ENCODE results near the gene CORO2B. TPM values are rescaled to one million over a fixed set of nuclear protein-coding genes. Genes with fewer than 3 reads are reported as not detected.

CORO2B gene
- total RNA-seq, 4 donors from 2014 or later, result 0.19 to 2.3 (median 0.22) TPM; not detected in 1

DNA sequence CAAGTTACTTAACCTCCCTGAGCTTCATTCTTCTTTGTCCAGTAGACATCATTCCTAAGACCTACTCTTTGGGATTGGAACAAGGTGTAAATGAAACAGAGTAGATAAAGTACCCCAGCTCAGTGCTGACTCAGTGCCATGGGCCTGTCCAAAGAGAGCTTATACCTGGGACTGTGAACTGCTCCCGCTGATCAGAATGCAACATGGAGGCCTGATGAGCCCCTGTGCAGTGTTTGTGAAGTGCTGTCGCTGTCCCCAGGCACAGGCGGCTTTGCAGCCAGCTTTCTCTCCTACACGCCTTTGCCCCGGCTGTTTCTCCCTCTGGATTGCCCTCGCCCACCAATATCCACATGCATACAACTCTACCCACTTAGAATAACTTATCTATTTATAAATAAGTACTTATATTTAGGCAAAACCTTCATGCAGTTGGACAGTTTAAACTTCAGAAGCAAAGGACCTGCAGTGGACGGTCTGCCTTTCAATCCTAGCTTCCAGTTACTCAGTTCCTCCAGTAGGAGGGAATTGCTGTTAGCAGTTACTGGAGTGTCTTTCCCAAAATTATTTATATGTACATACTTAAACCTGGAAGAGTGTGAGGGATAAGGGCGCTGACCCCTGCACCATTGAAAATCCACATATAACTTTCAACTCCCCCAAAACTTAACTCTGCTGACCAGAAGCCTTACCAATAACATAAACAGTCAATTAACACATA, 80.0 kb downstream of the CORO2B start:
- Histone ChIP-seq H3K4me1 (no peaks in the 10 kb centered on the region), H3K36me3 (no peaks in the 10 kb centered on the region), H3K27ac (no peak overlapping the region), H3K4me3 (no peak overlapping the region), H3K27me3 (peaks cover 0 to 7% (median 0%) of the 10 kb centered on the region in 4 donors), H3K9me3 (no peaks in the 10 kb centered on the region)
- intact Hi-C loops (cut with DNase I), result no loop called here
- TF ChIP-seq POLR2A (IDR thresholded peaks at IDR 0.05), result no peak
- TF ChIP-seq, protein P1, sequence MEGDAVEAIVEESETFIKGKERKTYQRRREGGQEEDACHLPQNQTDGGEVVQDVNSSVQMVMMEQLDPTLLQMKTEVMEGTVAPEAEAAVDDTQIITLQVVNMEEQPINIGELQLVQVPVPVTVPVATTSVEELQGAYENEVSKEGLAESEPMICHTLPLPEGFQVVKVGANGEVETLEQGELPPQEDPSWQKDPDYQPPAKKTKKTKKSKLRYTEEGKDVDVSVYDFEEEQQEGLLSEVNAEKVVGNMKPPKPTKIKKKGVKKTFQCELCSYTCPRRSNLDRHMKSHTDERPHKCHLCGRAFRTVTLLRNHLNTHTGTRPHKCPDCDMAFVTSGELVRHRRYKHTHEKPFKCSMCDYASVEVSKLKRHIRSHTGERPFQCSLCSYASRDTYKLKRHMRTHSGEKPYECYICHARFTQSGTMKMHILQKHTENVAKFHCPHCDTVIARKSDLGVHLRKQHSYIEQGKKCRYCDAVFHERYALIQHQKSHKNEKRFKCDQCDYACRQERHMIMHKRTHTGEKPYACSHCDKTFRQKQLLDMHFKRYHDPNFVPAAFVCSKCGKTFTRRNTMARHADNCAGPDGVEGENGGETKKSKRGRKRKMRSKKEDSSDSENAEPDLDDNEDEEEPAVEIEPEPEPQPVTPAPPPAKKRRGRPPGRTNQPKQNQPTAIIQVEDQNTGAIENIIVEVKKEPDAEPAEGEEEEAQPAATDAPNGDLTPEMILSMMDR (IDR thresholded peaks at IDR 0.05), result no peak
- DNase-seq, result no peak
- WGBS, 2 donors, result 83 to 84% methylated on average over 8 of the region's 8 CpGs

DNA sequence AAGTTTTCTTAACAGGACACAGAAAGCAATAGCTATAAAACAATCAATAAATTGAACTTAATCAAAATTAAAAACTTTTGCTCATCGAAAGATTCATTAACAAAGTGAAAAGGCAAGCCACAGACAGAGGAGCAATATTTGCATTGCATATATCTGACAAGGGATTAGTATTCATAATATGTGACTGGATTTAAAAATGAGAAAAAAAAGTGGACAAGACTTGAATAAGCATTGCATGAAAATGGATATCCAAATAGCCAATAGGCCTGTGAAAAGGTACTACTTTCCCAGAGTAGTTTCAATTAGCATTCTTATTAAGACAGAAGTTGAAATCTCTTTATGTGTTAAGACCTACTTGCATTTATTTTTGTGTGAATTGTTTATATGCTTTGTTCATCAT, 84.7 kb downstream of the CORO2B start:
- Histone ChIP-seq H3K36me3 (no peaks in the 10 kb centered on the region), H3K27ac (no peak overlapping the region), H3K4me1 (no peaks in the 10 kb centered on the region), H3K27me3 (peaks cover 0 to 15% (median 0%) of the 10 kb centered on the region in 4 donors), H3K9me3 (no peaks in the 10 kb centered on the region), H3K4me3 (no peak overlapping the region)
- TF ChIP-seq POLR2A (IDR thresholded peaks at IDR 0.05), result no peak
- TF ChIP-seq, protein P1 (IDR thresholded peaks at IDR 0.05), result no peak
- no peak for DNase-seq
- intact Hi-C loops (cut with DNase I), result no loop called here
- 84 to 92% methylated on average over 1 of the region's 1 CpG for WGBS, 2 donors

DNA sequence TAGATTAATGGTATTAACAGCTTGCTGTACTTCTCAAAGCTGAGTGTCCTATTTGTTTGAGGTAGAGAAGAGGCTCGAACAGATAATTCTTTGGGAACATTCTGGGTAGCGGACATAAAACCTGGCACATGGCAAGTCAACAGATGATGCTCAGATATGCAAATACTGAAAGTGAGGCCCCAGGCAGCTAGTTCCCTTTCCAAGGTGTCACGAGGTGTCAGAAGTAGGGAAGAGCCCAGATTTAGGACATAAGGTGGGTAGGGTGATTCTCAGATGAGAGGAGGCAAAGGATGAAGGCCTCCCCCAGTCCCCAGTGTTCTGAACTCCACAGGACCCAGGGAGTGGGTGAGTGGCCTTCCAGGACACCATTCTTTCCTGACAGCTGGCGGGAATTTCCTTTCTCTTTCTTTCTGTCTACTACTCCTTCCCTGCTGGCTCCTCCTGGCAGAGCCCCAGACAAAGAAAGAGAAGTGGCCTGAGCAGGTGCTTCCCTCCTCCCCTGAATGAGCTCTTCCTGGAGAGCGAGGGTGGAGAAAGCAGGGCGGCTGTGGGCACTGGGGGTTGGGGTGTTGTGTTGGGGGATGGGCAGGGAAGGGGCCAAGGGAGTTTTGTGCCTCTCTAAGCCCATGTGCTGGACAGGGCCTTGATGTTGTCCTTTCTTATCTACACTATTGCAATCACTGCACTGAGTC, 87.5 kb downstream of the CORO2B start:
- Histone ChIP-seq H3K36me3 (no peaks in the 10 kb centered on the region), H3K4me1 (no peaks in the 10 kb centered on the region), H3K27me3 (peaks cover 0 to 8% (median 0%) of the 10 kb centered on the region in 4 donors), H3K27ac (no peak overlapping the region), H3K9me3 (no peaks in the 10 kb centered on the region), H3K4me3 (no peak overlapping the region)
- TF ChIP-seq, protein P1 (IDR thresholded peaks at IDR 0.05), result no peak
- no peak for TF ChIP-seq POLR2A (IDR thresholded peaks at IDR 0.05)
- intact Hi-C loops (cut with DNase I), result no loop called here
- DNase-seq, result no peak
- WGBS, 2 donors, result 54 to 71% methylated on average over 3 to 4 of the region's 6 CpGs

DNA sequence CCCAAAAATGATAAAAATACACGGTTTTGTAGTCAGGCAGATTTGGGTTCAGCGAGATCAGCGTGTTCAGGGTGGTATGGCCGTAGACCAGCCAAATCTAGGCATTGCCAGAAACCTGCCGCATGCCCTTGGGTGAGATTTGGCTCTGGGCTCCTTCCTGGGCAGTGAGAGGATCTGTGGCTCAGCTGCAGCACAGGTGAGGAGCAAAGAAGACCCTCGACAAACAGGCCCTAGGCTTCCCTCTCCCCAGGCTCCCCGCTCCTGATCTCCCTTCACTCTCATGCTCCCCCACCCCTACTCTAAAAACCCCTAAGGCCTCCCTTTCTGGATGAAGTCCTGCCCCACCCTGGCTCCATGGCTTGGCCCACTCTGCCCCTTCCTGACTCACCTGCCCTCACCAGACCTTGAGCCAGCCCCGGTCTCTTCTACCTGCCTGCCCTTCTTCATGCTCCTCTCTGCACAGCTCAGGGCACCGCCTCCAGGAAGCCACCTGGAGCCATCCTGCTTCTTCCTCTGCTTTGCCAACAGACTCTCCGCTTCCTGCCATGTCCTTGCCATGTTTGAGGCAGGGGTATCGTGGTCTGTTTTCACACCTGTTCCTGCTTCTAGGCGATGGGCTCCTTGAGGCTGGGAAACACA, 88.1 kb downstream of the CORO2B start:
- intact Hi-C loops (cut with DNase I), result no loop called here
- no peak for DNase-seq
- 69 to 79% methylated on average over 12 of the region's 12 CpGs for WGBS, 2 donors

More for the DNA sequence above, 88.1 kb downstream of the CORO2B start:
- TF ChIP-seq POLR2A (IDR thresholded peaks at IDR 0.05), result no peak
- TF ChIP-seq, protein P1 (IDR thresholded peaks at IDR 0.05), result no peak
- Histone ChIP-seq H3K4me3 (no peak overlapping the region), H3K27me3 (peaks cover 0 to 8% (median 0%) of the 10 kb centered on the region in 4 donors), H3K4me1 (no peaks in the 10 kb centered on the region), H3K36me3 (no peaks in the 10 kb centered on the region), H3K9me3 (no peaks in the 10 kb centered on the region), H3K27ac (no peak overlapping the region)
